Gastroesophageal sphincter (tissue), 3 donors: ENCODE measurements around the gene FNBP1.

Experiments
- POLR2A ChIP-seq, 2 donors: fragments of 450-650 bp; IDR thresholded peaks; one replicate each; pipeline ENCODE4 v1.6.1; 2017; ENCODE audit warnings: antibody characterized with exemption in 2 of 2, mild to moderate bottlenecking in 2 of 2, moderate library complexity in 1 of 2
- TF ChIP-seq, protein P1 (sequence below), 4 experiments: fragments of 200-600 bp in 2 of 4; fragments of 450-650 bp in 2 of 4; sonication (generic) in 1 of 4; IDR thresholded peaks; one replicate each; pipeline ENCODE4 v1.5.1; 2017 to 2019; ENCODE audit warnings: antibody characterized with exemption in 4 of 4, mild to moderate bottlenecking in 2 of 4, moderate library complexity in 2 of 4

DNA sequence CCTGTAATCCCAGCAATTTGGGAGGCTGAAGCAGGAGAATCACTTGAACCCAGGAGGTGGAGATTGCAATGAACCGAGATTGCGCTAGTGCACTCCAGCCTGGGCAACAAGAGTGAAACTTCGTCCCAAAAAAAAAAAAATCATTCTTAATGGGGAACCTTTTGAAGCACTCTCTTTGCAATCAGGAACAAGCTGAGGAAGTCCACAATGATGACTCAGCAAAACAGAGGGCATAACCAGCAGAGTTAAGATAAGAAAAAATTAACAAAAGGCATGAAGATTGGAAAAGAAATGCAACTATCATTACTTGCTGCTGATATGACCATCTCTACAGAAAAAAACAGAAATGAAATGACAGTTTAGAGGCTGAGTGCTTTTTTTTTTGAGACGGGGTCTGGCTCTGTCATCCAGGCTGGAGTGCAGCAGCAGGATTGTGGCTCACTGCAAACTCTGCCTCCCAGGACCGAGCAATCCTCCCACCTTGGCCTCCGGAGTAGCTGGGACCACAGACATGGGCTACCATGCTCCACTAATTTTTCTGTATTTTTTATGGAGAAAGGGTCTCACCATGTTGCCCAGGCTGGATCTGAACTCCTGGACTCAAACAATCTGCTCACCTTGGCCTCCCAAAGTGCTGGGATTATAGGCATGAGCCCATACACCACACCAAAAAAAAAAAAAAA is 88.0 kb downstream of the FNBP1 start:
- TF ChIP-seq, protein P1, sequence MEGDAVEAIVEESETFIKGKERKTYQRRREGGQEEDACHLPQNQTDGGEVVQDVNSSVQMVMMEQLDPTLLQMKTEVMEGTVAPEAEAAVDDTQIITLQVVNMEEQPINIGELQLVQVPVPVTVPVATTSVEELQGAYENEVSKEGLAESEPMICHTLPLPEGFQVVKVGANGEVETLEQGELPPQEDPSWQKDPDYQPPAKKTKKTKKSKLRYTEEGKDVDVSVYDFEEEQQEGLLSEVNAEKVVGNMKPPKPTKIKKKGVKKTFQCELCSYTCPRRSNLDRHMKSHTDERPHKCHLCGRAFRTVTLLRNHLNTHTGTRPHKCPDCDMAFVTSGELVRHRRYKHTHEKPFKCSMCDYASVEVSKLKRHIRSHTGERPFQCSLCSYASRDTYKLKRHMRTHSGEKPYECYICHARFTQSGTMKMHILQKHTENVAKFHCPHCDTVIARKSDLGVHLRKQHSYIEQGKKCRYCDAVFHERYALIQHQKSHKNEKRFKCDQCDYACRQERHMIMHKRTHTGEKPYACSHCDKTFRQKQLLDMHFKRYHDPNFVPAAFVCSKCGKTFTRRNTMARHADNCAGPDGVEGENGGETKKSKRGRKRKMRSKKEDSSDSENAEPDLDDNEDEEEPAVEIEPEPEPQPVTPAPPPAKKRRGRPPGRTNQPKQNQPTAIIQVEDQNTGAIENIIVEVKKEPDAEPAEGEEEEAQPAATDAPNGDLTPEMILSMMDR (IDR thresholded peaks at IDR 0.05): no peak
- no peak for TF ChIP-seq POLR2A (IDR thresholded peaks at IDR 0.05)
